ENCODE results near the gene DOCK3. TPM values are rescaled to one million over a fixed set of nuclear protein-coding genes. Genes with fewer than 3 reads are reported as not detected.
"Not testable (repeated sequence)": the region's sequence is repeated elsewhere in the genome, so short reads cannot be mapped to it uniquely, and the experiment has no call there.

Gene DOCK3
- total RNA-seq, 1 donor from 2014 or later: 0.29 TPM

DNA sequence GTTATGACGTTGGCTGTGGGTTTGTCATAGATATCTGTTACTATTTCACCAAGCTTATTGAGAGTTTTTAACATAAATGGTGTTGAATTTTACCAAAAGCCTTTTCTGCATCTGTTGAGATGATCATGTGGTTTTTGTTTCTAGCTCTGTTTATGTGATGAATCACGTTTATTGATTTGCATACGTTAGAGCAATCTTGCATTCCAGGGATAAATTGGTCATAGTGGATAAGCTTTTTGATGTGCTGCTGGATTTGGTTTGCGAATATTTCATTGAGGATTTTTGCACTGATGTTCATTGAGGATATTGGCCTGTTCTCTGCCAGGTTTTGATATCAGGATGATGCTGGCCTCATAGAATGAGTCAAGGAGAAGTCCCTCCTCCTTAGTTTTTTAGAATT is 117.8 kb downstream of the DOCK3 start:
- DNase-seq (ENCODE audit: extremely low read depth, low read depth, low spot score): no peak

DNA sequence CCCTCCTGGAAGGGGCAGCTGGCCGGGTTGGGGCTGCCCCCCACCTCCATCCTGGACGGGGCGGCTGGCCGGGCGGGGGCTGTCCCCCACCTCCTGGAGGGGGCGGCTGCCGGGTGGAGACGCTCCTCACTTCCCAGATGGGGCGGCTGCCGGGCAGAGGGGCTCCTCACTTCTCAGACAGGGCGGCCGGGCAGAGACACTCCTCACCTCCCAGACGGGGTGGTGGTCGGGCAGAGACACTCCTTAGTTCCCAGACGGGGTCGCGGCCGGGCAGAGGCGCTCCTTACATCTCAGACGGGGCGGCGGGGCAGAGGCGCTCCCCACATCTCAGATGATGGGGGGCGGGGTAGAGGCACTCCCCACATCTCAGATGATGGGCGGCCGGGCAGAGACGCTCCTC is 129.1 kb downstream of the DOCK3 start:
- DNase-seq (ENCODE audit: extremely low read depth, low read depth, low spot score): not testable (repeated sequence)

DNA sequence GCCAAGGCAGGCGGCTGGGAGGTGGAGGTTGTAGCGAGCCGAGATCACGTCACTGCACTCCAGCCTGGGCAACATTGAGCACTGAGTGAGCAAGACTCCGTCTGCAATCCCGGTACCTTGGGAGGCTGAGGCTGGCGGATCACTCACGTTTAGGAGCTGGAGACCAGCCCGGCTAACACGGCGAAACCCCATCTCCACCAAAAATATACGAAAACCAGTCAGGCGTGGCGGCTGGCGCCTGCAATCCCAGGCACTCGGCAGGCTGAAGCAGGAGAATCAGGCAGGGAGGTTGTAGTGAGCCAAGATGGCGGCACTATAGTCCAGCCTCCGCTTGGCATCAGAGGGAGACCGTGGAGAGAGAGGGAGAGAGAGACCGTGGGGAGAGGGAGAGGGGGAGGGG is 129.6 kb downstream of the DOCK3 start:
- not testable (repeated sequence) for DNase-seq (ENCODE audit: extremely low read depth, low read depth, low spot score)

DNA sequence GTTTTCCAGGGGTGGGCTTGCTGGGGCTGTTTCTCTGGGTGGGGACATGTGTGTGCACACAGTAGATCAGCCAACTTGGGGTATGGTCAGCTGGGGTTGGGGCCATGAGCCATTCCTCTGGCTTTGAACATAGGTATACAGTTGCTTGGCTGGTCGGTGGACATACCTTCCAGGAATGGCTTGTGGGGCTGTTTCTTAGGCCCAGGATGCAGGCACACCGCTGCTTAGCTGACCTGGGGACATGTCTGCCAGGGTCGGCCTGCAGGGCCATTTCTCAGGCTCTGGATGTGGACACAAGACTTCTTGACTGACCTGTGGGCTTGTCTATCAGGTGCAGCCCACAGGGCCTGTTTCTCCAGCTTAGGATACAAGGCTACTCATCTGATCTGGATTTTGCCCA is 130.6 kb downstream of the DOCK3 start:
- DNase-seq (ENCODE audit: extremely low read depth, low read depth, low spot score): no peak

DNA sequence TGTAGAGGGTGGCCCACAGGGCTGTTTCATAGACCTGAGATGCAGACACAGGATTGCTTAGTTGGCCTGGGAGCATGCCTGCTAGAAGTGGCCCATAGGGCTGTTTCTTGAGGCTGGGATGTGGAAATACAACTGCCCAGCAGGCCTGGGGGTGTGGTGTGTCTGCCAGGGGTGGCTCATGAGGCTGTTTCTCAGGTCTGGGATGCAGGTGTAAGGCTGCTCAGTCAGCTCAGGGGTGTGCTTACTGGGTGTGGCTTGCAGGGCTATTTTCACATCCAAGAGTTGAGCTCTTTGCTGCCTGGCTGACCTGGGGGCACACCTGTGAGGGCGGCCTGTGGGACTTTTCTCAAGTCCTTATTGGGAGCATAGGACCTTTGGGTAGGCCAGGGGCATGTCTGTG is 131.3 kb downstream of the DOCK3 start:
- DNase-seq (ENCODE audit: extremely low read depth, low read depth, low spot score): no peak

DNA sequence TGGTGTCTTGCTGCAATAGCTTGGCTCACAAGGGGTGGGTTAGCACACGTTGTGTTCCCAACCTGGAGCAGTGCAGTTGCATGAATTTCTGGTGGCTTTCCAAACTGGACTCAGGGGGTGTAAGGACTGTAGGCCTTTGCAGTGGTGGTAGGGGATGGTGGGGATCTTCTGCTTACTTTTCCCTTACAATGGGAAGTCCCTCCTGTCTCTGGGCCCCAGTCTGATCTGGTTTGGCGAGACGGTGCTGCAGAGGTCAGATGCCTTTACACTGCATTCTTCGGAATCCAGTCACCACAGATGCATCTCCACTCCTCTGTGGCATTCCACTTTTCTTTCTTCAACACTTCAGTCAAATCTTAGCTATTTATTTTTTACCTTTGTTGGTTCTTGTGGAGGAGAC is 132.1 kb downstream of the DOCK3 start:
- no peak for DNase-seq (ENCODE audit: extremely low read depth, low read depth, low spot score)

DNA sequence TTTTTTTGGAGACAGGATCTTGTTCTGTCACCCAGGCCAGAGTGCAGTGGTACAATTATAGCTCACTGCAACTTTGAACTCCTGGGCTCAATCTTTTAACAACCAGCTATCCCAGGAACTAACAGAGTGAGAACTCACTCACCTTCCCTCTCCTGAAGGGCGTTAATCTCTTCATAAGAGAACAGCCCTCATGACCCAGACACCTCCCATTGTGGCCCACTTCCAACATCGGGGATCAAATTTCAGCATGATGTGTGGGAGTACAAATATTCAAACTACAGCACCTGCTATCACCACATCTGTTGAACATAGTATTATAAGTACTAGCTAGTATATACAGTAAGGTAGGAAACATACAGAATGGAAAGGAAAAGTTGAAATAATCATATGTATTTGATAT is 132.5 kb downstream of the DOCK3 start:
- DNase-seq (ENCODE audit: extremely low read depth, low read depth, low spot score): no peak

DNA sequence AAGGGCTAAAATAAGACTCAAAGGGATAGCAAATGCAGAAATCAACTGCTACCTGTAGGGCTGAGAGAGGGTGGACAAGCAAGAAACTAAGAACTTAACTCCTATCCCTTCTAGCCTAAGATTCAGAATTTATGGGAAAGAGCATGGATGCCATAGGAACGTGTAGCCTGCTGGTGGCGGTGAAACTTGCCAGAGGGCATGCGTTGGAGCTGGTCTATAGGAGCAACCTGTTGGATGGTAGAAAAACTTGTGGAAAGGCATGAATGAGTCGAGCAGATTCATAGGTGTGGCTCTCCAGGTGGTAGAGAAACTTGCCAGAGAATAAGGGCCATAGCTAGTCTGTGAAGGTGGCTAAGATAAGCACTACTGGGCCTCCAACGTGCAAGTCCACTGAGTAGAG is 137.2 kb downstream of the DOCK3 start:
- DNase-seq (ENCODE audit: extremely low read depth, low read depth, low spot score): no peak

DNA sequence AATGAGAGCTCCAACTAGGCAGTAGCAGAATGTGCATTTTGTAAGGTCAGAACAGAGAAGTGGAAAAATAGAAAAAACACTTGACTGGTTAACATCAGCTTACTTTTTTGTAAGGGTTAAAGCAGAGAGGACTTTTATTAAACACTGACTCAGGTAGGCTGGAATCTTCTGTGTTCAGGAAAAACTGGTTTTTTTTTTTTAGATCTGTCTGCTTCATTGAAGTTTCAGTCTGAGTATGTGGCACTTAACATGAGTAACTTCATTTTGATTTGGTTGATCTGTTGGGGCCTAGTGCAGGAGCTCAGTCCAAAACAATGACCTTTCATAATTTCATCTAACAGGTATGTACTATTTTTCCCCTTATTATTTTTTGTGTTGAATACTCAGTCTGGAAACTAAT is 141.1 kb downstream of the DOCK3 start:
- DNase-seq (ENCODE audit: extremely low read depth, low read depth, low spot score): no peak

DNA sequence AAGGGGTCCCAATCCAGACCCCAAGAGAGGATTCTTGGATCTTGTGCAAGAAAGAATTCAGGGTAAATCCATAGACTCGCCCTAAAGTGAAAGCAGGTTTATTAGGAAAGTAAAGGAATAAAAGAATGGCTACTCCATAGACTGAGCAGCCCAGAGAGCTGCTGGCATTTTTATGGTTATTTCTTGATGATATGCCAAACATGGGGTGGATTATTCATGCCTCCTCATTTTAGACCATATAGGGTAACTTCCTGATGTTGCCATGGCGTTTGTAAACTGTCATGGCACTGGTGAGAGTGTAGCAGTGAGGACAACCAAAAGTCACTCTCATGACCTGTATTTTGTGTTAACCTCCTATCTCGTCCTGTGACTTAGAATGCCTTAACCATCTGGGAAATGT is 142.2 kb downstream of the DOCK3 start:
- no peak for DNase-seq (ENCODE audit: extremely low read depth, low read depth, low spot score)

DNA sequence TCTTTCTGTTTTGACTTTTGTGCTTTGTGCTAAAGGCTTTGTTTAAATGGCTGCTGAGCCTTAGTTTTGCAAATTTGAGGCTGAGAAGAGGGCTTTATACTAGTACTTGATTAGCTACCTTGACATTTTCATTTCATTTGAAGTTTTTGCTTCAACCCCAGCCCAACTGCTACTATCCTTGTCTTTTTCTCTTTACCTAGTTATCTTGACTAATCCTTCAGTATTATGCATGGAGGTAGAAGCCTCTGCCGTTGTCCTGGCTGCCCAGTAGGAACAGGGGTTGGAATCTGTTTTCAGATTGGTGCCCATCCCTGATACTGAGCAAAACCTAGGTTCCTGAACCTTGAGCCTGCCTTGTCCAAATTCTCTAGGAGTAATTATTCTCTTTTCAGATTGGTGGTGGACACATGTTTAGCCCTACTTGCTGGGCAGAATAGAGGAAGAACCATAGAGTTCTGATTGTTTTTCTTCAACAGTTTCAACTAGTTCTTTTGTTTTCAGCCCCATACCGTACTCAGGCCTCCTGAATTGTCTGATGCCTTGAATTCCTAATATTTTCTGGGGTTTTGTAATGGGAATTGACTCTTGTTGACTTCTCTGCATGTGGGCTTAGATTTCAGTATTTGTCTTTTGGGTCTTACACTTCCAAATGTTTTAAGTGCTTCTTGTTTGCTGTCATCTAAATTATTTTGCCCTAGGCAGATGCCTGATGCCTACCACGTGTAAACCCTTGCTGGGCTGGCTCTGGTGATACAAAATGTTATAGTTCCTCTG is 143.2 kb downstream of the DOCK3 start:
- DNase-seq (ENCODE audit: extremely low read depth, low read depth, low spot score): no peak

DNA sequence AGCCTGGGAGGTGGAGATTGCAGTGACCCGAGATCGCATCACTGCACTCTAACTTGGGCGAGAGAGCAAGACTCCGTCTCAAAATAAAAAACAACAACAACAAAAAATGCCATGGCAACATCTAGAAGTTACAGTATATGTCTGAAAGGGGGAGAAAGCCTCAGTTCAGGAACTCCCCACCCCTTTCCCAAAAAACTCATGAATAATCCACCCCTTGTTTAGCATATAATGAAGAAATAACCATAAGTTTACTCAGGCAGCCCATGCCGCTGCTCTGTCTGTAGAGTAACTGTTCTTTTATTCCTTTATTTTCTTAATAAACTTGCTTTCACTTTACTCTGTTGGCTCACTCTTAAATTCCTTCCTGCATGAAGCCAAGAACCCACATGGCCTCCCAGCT is 145.2 kb downstream of the DOCK3 start:
- no peak for DNase-seq (ENCODE audit: extremely low read depth, low read depth, low spot score)

DNA sequence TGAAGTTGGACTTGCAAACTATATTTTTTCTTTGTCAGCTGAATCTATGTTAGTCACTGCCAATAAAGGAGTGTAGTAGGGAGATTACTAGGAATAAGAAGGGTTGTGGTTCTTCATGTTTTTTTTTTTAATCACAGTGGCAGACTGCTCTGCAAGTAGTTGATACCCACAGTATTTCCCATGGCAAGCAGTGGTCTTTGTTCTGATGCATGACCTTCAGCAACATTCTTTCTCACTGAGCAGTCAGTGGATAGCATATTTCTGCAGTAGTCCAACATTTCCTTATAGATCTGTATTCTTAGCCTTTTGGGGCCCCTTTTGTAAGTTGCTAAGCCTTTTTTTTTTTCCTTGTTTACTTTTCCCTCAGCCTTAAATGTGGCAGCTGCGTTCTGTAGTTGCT is 151.1 kb downstream of the DOCK3 start:
- DNase-seq (ENCODE audit: extremely low read depth, low read depth, low spot score): no peak

DNA sequence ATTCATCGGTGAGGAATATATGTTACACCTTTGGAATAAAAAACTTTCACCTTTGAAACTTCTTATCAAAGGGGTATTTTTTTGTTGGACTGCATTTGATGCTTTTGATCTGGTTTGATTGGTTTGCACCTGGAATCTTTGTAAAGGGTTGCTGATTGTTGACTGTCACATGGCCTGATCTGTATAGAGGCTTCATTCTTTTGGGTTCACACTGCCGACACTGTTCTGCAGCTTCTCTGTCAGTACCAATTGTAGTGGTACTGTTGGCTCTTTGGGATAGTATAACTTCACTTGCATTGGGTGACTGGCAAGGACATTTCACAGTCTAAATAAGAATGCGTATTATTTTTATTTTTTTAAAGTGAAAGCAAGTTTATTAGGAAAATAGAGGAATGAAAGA is 155.7 kb downstream of the DOCK3 start:
- no peak for DNase-seq (ENCODE audit: extremely low read depth, low read depth, low spot score)

DNA sequence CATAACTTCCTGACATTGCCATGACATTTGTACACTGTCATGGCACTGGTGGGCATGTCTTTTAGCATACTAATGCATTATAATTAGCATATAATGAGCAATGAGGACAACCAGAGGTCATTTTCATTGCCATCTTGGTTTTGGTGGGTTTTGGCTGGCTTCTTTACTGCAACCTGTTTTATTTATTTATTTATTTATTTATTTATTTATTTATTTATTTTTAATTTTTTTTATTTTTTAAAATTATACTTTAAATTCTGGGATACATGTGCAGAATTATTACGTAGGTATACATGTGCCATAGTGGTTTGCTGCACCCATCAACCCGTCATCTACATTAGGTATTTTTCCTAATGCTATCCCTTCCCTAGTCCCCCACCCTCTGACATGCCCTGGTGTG is 156.3 kb downstream of the DOCK3 start:
- not testable (repeated sequence) for DNase-seq (ENCODE audit: extremely low read depth, low read depth, low spot score)

DNA sequence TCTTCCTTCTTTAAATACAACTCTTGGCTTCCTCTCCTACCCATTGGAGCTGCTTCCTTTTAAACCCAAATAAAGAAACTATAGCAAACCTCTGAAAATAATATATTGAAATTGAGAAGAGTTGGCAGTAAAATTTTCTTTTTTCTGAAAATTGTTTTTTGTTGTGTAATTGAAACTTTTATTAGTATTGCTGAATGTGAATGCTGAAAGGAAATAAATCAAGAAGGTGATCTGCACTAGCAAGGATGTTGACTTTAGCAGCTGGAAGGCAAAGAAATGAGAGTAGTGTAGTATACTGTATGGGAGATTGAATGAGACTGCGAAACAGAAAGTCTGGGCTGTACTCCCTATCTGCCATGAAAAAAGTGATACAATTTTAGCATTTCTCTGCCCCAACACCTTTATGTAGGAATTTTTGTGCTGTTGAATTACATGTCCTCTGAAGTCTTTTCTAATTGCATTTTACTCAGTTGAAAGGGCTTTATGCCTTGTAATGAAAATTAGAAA is 166.3 kb downstream of the DOCK3 start:
- no peak for DNase-seq (ENCODE audit: extremely low read depth, low read depth, low spot score)

DNA sequence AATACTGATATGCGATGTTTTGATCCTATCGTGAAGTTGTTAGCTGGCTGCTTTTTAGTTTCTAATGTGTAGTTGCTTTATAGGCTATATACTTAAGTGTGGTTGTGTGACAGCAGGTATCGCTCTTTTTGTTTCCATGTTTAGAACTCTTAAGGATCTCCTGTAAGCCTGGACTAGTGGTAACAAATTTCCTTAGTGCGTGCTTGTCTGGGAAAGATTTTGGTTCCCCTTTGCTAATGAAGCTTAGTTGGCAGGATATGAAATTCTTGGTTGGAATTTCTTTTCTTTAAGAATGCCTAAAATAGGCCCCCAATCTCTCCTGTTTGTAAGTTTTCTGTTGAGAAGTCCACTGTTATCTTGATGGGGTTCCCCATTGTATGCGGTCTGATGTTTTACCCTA is 173.6 kb downstream of the DOCK3 start:
- no peak for DNase-seq (ENCODE audit: extremely low read depth, low read depth, low spot score)

DNA sequence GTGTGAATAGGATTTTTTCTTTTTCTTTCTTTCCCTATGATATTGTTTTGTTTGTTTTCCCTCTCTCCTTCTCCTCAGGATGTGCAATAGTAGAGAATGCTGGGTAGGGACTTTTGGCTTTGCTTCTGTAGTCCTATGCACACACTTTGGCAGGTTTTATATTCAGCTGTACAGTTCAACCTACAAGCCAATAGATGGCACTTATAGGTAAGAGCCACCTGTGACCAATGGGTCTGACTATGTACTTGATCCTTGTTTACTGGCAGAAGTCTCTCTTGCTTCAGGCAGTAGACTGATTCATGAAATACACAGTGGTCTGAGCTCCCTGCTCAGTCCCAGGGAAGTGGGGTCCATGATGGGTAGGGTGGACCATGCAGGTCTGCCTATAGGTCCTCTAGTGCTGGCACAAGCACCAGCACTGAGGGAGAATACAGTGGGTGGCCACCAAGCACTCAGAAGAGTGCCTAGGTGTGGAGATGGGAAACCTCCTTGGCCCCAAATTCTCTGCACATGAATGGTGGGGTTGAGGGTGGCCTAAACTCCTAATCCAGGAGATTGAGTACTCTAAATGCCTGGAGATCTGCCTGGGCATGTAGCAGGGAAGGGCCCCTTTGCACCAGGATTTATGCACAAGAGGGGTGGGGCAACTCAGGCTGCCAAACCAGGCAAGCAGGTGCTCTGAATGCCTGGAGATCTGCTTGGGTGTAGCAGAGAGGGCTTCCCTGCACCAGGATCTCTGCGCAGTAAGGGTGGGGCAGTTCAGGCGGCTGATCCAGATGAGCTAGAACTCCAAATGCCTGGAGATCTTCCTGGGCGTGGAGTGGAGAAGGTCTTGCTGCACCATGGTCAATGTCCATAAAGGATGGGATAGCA is 176.1 kb downstream of the DOCK3 start:
- DNase-seq (ENCODE audit: extremely low read depth, low read depth, low spot score): no peak

DNA sequence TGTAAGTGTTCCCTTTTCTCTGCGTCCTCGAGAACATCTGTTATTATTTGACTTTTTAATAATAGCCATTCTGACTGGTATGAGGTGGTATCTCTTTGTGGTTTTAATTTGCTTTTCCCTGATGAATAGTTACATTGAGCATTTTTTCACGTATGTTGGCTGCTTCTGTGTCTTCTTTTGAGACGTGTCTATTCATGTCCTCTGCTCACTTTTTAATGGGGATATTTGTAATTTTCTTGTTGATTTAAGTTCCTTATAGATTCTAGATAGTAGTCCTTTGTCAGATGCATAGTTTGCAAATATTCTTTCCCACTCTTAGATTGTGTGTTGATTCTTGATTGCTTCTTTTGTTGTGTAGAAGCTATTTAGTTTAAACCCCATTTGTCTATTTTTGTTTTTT is 179.2 kb downstream of the DOCK3 start:
- no peak for DNase-seq (ENCODE audit: extremely low read depth, low read depth, low spot score)

DNA sequence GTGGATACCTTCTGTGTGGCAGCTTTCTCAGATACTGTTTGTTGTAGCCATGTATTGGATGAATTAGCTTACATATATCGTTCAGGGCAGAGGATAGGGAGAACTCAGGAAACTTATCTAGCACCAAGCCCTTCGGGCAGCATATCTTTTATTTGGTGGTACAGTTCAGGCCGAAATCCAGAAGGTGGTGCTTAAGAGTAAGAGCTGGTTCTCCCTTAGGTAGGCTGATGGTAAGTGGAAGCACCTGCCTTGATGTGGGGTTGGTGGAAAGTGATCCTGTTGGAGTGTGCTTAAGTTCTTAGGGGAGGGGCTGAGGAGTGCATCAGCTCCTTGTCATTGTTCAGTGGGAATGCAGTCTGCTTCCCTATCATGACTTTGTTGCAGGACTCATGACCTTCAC is 187.5 kb downstream of the DOCK3 start:
- DNase-seq (ENCODE audit: extremely low read depth, low read depth, low spot score): no peak

DNA sequence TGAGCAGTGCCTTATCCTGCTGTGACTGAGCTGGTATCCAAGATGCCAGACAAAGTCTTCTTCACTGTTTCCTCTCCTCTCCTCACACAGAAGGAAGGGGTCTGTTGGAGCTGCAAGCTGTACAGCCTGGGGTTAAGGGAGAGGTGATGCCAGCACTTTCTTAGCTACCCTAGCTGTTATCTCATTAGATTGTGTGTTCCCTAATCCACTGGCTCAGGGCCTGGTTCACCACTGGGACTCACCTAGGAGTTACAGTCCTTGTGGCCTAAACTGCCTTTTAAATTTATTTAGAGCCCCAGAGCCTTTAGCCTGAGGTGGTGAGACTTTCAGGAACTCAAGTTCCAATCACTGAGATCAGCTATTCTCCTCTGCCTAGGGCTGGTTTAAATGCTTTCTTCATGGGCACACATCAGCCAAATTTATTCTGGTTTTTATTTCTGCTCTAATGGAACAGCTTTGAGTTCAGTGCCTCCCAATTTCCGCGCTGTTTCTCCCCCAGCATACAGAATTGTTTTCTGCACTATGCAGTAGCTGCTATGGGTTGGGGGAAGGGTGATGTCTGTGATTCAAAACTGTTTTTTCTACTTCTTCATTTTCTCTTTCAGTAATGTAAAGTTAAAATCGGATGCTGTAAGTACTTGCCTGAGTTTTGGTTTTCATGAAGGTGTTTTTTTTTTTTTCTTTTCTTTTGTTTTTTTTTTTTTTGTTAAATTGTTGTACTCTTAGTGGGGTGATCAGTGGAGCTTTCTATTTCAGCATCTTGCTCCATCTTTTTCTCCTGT is 198.8 kb downstream of the DOCK3 start:
- no peak for DNase-seq (ENCODE audit: extremely low read depth, low read depth, low spot score)

Measured in glomerular endothelial cell (primary cell).